PC-3 (cell line): ENCODE data around the gene PODXL2.

ENCODE experiments used
- EZH2 ChIP-seq: fragments of 300-600 bp; sonication (generic); IDR thresholded peaks from one replicate; pipeline ENCODE4 v1.6.1; 2017; ENCODE audit warnings: antibody characterized with exemption, mild to moderate bottlenecking, low read length; ENCODE audit not compliant: unreplicated experiment
- EZH2phosphoT487 ChIP-seq: fragments of 300-600 bp; sonication (generic); IDR thresholded peaks from 2 replicates; pipeline ENCODE4 v1.6.1; 2018; ENCODE audit warnings: mild to moderate bottlenecking, antibody characterized with exemption, low read length, borderline replicate concordance
- TF ChIP-seq, protein P1 (sequence below): fragments of 300-600 bp; sonication (generic); conservative IDR thresholded peaks from 2 replicates; pipeline ENCODE4 v1.5.1; 2017; ENCODE audit warnings: antibody characterized with exemption, low read depth, mild to moderate bottlenecking, low read length

GRCh38 chr3:127628426-127628787 is 578 bp upstream of the PODXL2 start:
- TF ChIP-seq, protein P1, sequence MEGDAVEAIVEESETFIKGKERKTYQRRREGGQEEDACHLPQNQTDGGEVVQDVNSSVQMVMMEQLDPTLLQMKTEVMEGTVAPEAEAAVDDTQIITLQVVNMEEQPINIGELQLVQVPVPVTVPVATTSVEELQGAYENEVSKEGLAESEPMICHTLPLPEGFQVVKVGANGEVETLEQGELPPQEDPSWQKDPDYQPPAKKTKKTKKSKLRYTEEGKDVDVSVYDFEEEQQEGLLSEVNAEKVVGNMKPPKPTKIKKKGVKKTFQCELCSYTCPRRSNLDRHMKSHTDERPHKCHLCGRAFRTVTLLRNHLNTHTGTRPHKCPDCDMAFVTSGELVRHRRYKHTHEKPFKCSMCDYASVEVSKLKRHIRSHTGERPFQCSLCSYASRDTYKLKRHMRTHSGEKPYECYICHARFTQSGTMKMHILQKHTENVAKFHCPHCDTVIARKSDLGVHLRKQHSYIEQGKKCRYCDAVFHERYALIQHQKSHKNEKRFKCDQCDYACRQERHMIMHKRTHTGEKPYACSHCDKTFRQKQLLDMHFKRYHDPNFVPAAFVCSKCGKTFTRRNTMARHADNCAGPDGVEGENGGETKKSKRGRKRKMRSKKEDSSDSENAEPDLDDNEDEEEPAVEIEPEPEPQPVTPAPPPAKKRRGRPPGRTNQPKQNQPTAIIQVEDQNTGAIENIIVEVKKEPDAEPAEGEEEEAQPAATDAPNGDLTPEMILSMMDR, result no peak
- TF ChIP-seq EZH2 (no peak), EZH2phosphoT487 (no peak)
